IMR-90 (cell line): ENCODE data around the gene PCCA. TPM values are rescaled to one million over a fixed set of nuclear protein-coding genes. Genes with fewer than 3 reads are reported as not detected.

Experiments used
- ATAC-seq: fragments of 200-7000 bp; cut with Tn5 transposase; 2 replicates; pipeline ENCODE4 v1.9.1; 2020; ENCODE audit warnings: low read depth, mild to moderate bottlenecking, moderate library complexity
- BruUV-seq: library from RNA; stranded (reverse); fragments of 400-500 nt; replicated peaks from 2 replicates; lab custom pipeline; 2021; lab: Mats Ljungman, UMichigan
- CTCF ChIA-PET: fragments of 300-600 bp; formaldehyde crosslinking; extraction: SDS; loops from one replicate; lab custom pipeline; 2021; ENCODE audit warnings: antibody characterized with exemption; lab: Yijun Ruan, JAX
- POLR2A ChIA-PET: fragments of 300-600 bp; sonication (Branson Sonifier 250); formaldehyde crosslinking; loops from one replicate; lab custom pipeline; 2022; ENCODE audit warnings: antibody characterized with exemption; ENCODE audit not compliant: unreplicated experiment; lab: Charles Lee
- DNase-seq: peaks from one replicate; pipeline ENCODE4 v3.0.0; 2013
- H2AFZ ChIP-seq: replicated peaks from 2 replicates; pipeline ENCODE3; 2013; ENCODE audit warnings: low read length, mild to moderate bottlenecking; ENCODE audit not compliant: poor library complexity
- H2AK5ac ChIP-seq: 2 replicates; pipeline ENCODE4 v1.6.1; 2013; ENCODE audit warnings: low read depth, low read length, inconsistent platforms
- H2AK9ac ChIP-seq: replicated peaks from 2 replicates; pipeline ENCODE3; 2013; ENCODE audit warnings: mild to moderate bottlenecking, low read depth, low read length, moderate library complexity; ENCODE audit not compliant: poor library complexity
- H2BK120ac ChIP-seq: 2 replicates; pipeline ENCODE4 v1.6.1; 2013; ENCODE audit warnings: low read depth, low read length, inconsistent platforms
- H2BK15ac ChIP-seq: 3 replicates; pipeline ENCODE4 v1.6.1; 2013; ENCODE audit warnings: low read depth, low read length, inconsistent platforms
- H2BK20ac ChIP-seq: 2 replicates; pipeline ENCODE4 v1.6.1; 2013; ENCODE audit warnings: low read depth, mild to moderate bottlenecking, inconsistent platforms, low read length, moderate library complexity
- H2BK5ac ChIP-seq: 2 replicates; pipeline ENCODE4 v1.6.1; 2013; ENCODE audit warnings: mild to moderate bottlenecking, low read depth, low read length, inconsistent platforms; ENCODE audit not compliant: poor library complexity, severe bottlenecking
- H3K14ac ChIP-seq: replicated peaks from 2 replicates; pipeline ENCODE4 v1.6.1; 2013; ENCODE audit warnings: low read depth, low read length, inconsistent platforms
- H3K18ac ChIP-seq: 2 replicates; pipeline ENCODE4 v1.6.1; 2013; ENCODE audit warnings: low read depth, low read length, control low read depth
- H3K23ac ChIP-seq: 2 replicates; pipeline ENCODE4 v1.6.1; 2013; ENCODE audit warnings: low read depth, low read length, inconsistent platforms
- H3K27ac ChIP-seq: 2 replicates; pipeline ENCODE4 v1.5.1; 2013; ENCODE audit warnings: mild to moderate bottlenecking, control low read depth, low read length; ENCODE audit not compliant: insufficient read depth
- H3K27me3 ChIP-seq: 2 replicates; pipeline ENCODE4 v1.6.1; 2013; ENCODE audit warnings: low read length; ENCODE audit not compliant: control insufficient read depth, insufficient read depth
- H3K36me3 ChIP-seq: 2 replicates; pipeline ENCODE4 v1.6.1; 2013; ENCODE audit warnings: low read length, mixed read lengths; ENCODE audit not compliant: control insufficient read depth, insufficient read depth
- H3K4ac ChIP-seq: 2 replicates; pipeline ENCODE4 v1.6.1; 2013; ENCODE audit warnings: low read depth, low read length, inconsistent platforms
- H3K4me1 ChIP-seq: 2 replicates; pipeline ENCODE4 v1.6.1; 2013; ENCODE audit warnings: low read length, mixed read lengths; ENCODE audit not compliant: control insufficient read depth, insufficient read depth
- H3K4me2 ChIP-seq: 2 replicates; pipeline ENCODE4 v1.6.1; 2013; ENCODE audit warnings: low read depth, mild to moderate bottlenecking, control low read depth, low read length, moderate library complexity
- H3K4me3 ChIP-seq: 2 replicates; pipeline ENCODE4 v1.5.1; 2013; ENCODE audit warnings: low read depth, mild to moderate bottlenecking, control low read depth, low read length, moderate library complexity; ENCODE audit not compliant: insufficient read depth
- H3K56ac ChIP-seq: 2 replicates; pipeline ENCODE4 v1.6.1; 2013; ENCODE audit warnings: low read length, inconsistent platforms; ENCODE audit not compliant: insufficient read depth; ENCODE audit errors: extremely low read depth
- H3K79me1 ChIP-seq, 2 experiments: 2 replicates each; pipeline ENCODE4 v1.6.1; 2013; ENCODE audit warnings: low read length in 2 of 2, inconsistent platforms in 1 of 2, low read depth in 1 of 2
- H3K9ac ChIP-seq: 2 replicates; pipeline ENCODE4 v1.6.1; 2013; ENCODE audit warnings: low read depth, low read length, control low read depth
- H3K9me1 ChIP-seq: 2 replicates; pipeline ENCODE4 v1.6.1; 2013; ENCODE audit warnings: low read length, inconsistent platforms; ENCODE audit not compliant: insufficient read depth
- H3K9me3 ChIP-seq: 2 replicates; pipeline ENCODE4 v1.6.1; 2013; ENCODE audit warnings: low read length; ENCODE audit not compliant: control insufficient read depth, insufficient read depth
- H4K20me1 ChIP-seq: 2 replicates; pipeline ENCODE4 v1.6.1; 2013; ENCODE audit warnings: low read length, inconsistent platforms; ENCODE audit not compliant: insufficient read depth
- H4K5ac ChIP-seq: 2 replicates; pipeline ENCODE4 v1.6.1; 2013; ENCODE audit warnings: mild to moderate bottlenecking, low read depth, low read length, control low read depth
- H4K8ac ChIP-seq, 2 experiments: 2 replicates each; pipeline ENCODE4 v1.6.1; 2013; ENCODE audit warnings: low read depth in 2 of 2, low read length in 2 of 2, control low read depth in 1 of 2, inconsistent platforms in 1 of 2
- H4K91ac ChIP-seq: 2 replicates; pipeline ENCODE4 v1.6.1; 2013; ENCODE audit warnings: low read depth, low read length, inconsistent platforms; ENCODE audit not compliant: insufficient read depth
- BHLHE40 ChIP-seq: fragments of 150-350 bp; IDR thresholded peaks from 2 replicates; pipeline ENCODE4 v1.6.1; 2016; ENCODE audit warnings: mild to moderate bottlenecking, low read depth, low read length
- CTCF ChIP-seq: conservative IDR thresholded peaks from 2 replicates; pipeline ENCODE4 v1.5.1; 2012; ENCODE audit warnings: mild to moderate bottlenecking, low read depth, low read length, improper control_type of control experiment
- ELK1 ChIP-seq: fragments of 150-350 bp; IDR thresholded peaks from 2 replicates; pipeline ENCODE4 v1.6.1; 2016; ENCODE audit warnings: low read depth, mild to moderate bottlenecking, low read length, moderate library complexity, borderline replicate concordance
- NFE2L2 ChIP-seq: fragments of 150-350 bp; IDR thresholded peaks from 2 replicates; pipeline ENCODE4 v1.6.1; 2016; ENCODE audit warnings: low read depth, mild to moderate bottlenecking, low read length
- RAD21 ChIP-seq: IDR thresholded peaks from 2 replicates; pipeline ENCODE4 v1.6.1; 2012; ENCODE audit warnings: low read length, improper control_type of control experiment
- RCOR1 ChIP-seq: IDR thresholded peaks from 2 replicates; pipeline ENCODE4 v1.6.1; 2012; ENCODE audit warnings: mild to moderate bottlenecking, low read length, improper control_type of control experiment; ENCODE audit not compliant: insufficient replicate concordance
- RFX5 ChIP-seq: IDR thresholded peaks from 2 replicates; pipeline ENCODE4 v1.8.0; 2012; ENCODE audit warnings: low read depth, mild to moderate bottlenecking, low read length, moderate library complexity
- SMC3 ChIP-seq: fragments of 150-350 bp; IDR thresholded peaks from 2 replicates; pipeline ENCODE4 v1.6.1; 2016; ENCODE audit warnings: low read depth, mild to moderate bottlenecking, antibody characterized with exemption, low read length, moderate library complexity
- USF2 ChIP-seq: fragments of 150-350 bp; IDR thresholded peaks from 2 replicates; pipeline ENCODE4 v1.6.1; 2017; ENCODE audit warnings: mild to moderate bottlenecking, antibody characterized with exemption, low read length, low read depth
- WGBS, 2 experiments: methylation state at CpG; one replicate each; pipeline versions ENCODE4 v1.1.5 to v1.1.7; 2013; ENCODE audit warnings: missing lambda C conversion rate in 2 of 2; ENCODE audit not compliant: insufficient read length in 1 of 2; ENCODE audit errors: extremely low coverage in 2 of 2; 5-methylcytosine and 5-hydroxymethylcytosine counted together
- dilution Hi-C: fragments of 300-500 bp; cut with HindIII; formaldehyde crosslinking; loops from one replicate; pipeline ENCODE4 v1.14.3; 2018; ENCODE audit warnings: low sequenced_read_pairs; ENCODE audit not compliant: unreplicated experiment
- in situ Hi-C: fragments of 300-500 bp; cut with MboI; formaldehyde crosslinking; loops from 3 replicates; pipeline ENCODE4 v1.14.3; 2019; ENCODE audit warnings: low sequenced_read_pairs, inconsistent platforms, mixed read lengths
- intact Hi-C: fragments of 100-400 bp; cut with micrococcal nuclease; formaldehyde crosslinking; loops from 2 replicates; pipeline ENCODE4 v1.10.0; 2022
- polyA plus RNA-seq, 3 experiments: library from polyadenylated mRNA; depleted of rRNA; stranded (reverse); fragments of >200 nt; gene quantifications; 2 replicates each; pipeline ENCODE4 v1.2.3, GENCODE V29; 2012; ENCODE audit warnings: low replicate concordance in 1 of 3
- total RNA-seq: library from RNA; depleted of rRNA; stranded (reverse); fragments of >200 nt; gene quantifications from 2 replicates; pipeline ENCODE4 v1.2.3, GENCODE V29; 2012

PCCA gene
- total and polyA plus RNA-seq, 2 of the 4 experiments (the other 2 are of a cell fraction), result 7.6 to 24.0 TPM

- Histone ChIP-seq H3K36me3 (no peaks in the 10 kb centered on the region), H3K9ac (no peak overlapping the region), H3K9me1 (peaks cover 4% of the 10 kb centered on the region; the same call in 1 of the 2 replicates), H3K79me1 (peaks cover 4 to 14% of the 10 kb centered on the region in 2 experiments; a peak in 2 of 4 replicates), H2BK5ac (no peak overlapping the region), H3K4me3 (no peak overlapping the region), H3K27ac (no peak overlapping the region), H4K8ac (no peak overlapping the region), H2BK120ac (peak overlapping the region; percentile 74; the same call in 1 of the 2 replicates), H3K27me3 (no peaks in the 10 kb centered on the region), H4K5ac (no peak overlapping the region), H2AK5ac (peak overlapping the region; percentile 43; the same call in 1 of the 2 replicates), H3K56ac (no peak overlapping the region), H2BK20ac (peak overlapping the region; percentile 48), H4K91ac (0 out of 2 replicates have a peak overlapping the region, but pooled peaks have one; percentile 2), H2BK15ac (no peak overlapping the region), H3K4me2 (no peak overlapping the region), H3K4me1 (peaks cover 10% of the 10 kb centered on the region), H3K14ac (peak overlapping the region; percentile 87), H3K18ac (no peak overlapping the region), H3K9me3 (no peaks in the 10 kb centered on the region), H3K4ac (peak overlapping the region; percentile 64), H2AFZ (no peak overlapping the region), H3K23ac (no peak overlapping the region), H2AK9ac (no peak overlapping the region), H4K20me1 (no peaks in the 10 kb centered on the region)
- no CpG with 5 or more reads among the region's 2 CpGs for WGBS, 2 experiments
- CTCF ChIA-PET, result interaction anchor here (0.6 to 1.1 kb wide), 2 partner anchors 12 to 51 kb away, joined by 3 to 6 read pairs; no protein-coding TSS in a partner anchor
- TF ChIP-seq USF2 (no peak), RFX5 (no peak), RCOR1 (no peak), RAD21 (no peak), BHLHE40 (no peak), SMC3 (no peak), ELK1 (no peak), CTCF (no peak), NFE2L2 (no peak)
- dilution Hi-C loops (no loop called here), in situ Hi-C loops (no loop called here), intact Hi-C loops (no loop called here)
- DNase-seq (no peak), ATAC-seq (no peak)
- POLR2A ChIA-PET, result interaction anchor here (1.1 kb wide), 1 partner anchor 11 kb away, joined by 3 read pairs; no protein-coding TSS in a partner anchor
- no TSS peak for BruUV-seq
These were observed 202.7 kb downstream of the PCCA start for GRCh38 chr13:100291624-100292023.
